Activated CD4-positive, alpha-beta T cell treated with anti-CD3 and anti-CD28 coated beads, Interleukin-2, Interleukin-4, amounts not matched to agents 100 ng/mL and 50 ng/mL, durations not matched to agents 16 hours and 8 hours (primary cell): ENCODE results near the gene IQSEC1.

Experiments used
- DNase-seq: peaks from one replicate; pipeline ENCODE4 v3.0.0-alpha.2; 2020; ENCODE audit warnings: low spot score

IQSEC1 gene

DNA sequence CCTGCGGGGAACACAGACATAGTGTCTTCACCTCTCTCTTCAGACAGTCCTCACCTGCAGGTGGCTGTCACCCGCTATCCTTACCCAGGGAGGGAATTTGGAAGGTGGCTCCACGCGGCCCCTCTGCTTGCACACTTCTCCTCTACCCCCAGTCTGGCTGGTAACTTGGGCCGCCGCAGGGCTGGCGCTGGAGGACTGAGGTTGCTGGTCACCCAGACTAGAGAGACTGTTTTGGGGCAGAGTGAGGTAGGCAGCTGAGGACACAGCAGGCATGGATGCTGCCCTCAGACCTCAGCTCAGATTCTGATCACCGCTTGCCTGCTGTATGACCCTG is 12.6 kb upstream of the IQSEC1 start:
- DNase-seq = no peak

- no peak for DNase-seq
These were observed 12.0 kb upstream of the IQSEC1 start for GRCh38 chr3:13085081-13085845.

- DNase-seq = no peak
These were observed 10.7 kb upstream of the IQSEC1 start for GRCh38 chr3:13083898-13084297.

- DNase-seq = no peak
These were observed 10.0 kb upstream of the IQSEC1 start for GRCh38 chr3:13083254-13083653.

DNA sequence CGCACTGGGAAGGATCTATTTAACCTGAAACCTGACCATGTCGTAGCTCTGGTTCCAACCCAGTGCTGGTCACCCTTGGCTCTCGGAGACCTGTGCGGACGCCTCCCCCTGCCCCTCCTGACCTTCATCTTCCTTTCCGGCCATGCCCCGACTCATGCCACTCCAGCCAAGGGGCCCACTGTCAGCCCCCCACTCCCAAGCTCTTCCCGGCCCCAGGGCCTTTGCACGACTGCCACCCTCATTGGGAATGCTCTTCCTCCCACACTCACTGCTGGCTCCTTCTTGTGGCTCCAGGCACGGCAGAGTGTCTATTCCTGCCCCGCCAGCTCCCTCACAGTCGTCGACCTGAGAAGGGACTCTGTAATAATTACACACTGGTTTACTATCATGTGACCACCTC is 9.4 kb upstream of the IQSEC1 start:
- no peak for DNase-seq

DNA sequence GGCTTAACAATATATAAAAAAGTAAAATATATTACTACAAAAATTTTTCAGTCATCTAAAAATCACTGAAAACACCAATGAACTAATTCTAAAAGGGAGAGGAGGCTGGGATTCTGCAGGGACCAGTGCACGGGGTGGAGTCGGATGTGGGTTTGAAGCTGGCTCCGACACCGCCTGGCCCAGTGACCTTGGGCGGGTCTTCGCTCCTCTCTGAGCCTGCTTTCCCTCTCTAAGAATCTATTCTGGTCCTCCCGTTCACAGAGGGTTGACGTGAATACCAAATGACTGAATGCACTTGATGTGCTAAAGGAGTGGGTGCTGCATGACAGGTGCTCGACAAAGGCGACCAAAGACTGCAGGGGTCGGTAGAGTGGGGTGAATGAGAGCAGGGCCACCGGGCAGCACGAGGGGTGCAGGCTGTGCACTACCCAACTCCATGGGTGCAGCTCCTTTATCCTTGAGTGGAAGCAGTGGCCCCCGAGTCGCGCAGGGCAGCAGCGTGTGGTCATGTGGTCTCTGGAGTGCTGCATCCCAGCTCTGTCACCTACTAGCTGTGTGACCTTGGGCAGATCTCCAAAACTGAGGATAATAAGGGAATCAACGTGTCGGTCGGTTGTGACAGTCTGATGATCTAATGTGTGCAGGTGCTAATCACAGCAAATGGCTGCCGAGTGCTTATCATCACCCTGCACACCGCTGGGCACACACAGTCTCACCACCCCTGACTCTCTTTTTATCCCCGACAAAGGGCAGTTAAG is 8.6 kb upstream of the IQSEC1 start:
- DNase-seq = no peak

GRCh38 chr3:13080591-13080990 is 7.4 kb upstream of the IQSEC1 start:
- no peak for DNase-seq

DNA sequence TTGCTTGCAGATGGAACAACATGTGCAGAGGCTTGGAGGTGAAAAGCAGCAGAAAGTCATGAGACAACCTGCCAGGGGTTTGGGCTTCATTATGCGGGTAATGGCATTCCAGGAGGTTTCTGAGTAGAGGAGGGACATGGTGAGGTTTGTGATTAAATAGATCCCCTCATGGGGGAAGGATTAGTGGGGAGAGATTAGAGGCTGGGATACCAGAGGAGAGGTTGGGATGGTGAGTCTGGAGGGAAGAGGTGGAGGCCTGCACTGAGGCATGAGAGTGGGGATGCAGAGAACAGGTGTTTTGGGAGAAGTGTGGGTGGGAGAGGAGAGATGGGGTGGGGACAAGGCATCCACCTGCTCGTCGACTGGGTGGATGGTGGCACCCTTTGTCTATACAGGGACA is 6.8 kb upstream of the IQSEC1 start:
- no peak for DNase-seq

DNA sequence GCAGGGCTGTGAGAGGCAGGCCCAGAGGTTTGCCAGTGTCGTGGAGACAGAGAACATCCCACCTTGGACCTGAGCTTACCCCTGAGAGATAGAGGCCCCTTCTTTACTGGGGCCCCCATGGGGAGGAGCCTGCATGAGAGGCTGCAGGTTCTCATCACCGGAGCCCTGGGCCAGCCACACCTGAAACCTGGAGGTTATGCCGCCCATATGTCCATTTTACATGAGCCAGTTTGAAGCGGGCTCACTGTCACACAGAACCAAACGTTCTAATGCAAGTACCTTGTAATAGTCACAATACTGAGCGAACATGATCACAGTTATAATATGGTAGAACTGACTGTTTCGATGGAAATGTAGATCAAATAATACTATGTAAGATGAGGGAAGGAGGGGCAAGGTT is 6.3 kb upstream of the IQSEC1 start:
- no peak for DNase-seq

DNA sequence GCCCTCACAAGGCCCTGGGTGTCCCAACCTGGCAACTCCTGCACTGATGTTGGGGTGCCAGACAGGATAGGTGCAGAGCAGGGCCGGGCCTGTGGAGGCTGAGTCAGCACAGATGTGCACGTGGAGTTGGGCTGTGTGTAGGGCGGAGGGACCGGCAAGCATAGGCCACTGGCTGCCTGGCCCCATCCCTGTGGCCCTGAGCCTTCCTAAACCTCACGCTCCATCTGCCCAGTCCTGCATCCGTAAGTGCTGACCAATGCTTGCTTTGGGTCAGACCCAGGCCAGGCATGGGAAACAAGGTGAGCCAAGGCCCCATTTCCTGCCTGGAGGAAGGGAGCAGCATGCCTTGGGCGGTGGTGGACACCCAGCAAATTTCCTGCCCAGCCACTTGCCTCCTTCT is 5.8 kb upstream of the IQSEC1 start:
- DNase-seq = no peak

- DNase-seq = no peak
These were observed 5.1 kb upstream of the IQSEC1 start for GRCh38 chr3:13078163-13078905.

DNA sequence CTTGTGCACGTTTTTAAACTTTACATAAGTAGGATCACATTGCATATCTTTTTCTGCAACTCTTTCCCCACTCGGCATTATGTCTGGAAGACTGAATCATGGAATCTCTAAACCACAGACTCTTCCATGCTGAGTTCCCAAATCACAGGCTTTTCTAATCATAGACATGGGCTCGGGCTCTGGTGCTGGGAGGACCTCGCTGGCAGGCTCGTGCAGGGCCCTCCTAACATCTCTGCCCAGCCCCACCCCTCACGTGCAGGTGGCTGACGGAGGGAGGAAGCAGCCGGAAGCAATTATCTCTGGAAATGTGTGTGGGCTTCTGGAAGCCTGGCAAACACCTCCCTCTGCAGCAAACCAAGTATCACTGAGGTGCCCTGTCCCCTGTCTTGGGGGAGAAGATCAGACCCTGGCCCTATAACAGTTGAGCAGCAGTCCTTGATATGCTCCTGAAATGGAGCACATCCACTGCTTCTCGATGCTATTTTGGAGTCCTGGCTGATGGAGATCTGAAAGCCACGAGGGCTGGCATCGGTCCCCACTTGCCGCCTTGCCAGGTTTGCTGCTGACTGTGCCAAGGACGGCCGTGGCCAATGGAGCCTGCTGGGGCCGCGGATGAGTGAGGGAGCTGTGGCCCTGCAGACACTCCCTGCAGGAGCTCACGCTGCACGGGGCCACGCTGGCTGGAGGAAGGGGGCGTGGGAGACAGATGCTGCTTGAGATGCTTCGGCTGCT is 4.4 kb upstream of the IQSEC1 start:
- DNase-seq = no peak

DNA sequence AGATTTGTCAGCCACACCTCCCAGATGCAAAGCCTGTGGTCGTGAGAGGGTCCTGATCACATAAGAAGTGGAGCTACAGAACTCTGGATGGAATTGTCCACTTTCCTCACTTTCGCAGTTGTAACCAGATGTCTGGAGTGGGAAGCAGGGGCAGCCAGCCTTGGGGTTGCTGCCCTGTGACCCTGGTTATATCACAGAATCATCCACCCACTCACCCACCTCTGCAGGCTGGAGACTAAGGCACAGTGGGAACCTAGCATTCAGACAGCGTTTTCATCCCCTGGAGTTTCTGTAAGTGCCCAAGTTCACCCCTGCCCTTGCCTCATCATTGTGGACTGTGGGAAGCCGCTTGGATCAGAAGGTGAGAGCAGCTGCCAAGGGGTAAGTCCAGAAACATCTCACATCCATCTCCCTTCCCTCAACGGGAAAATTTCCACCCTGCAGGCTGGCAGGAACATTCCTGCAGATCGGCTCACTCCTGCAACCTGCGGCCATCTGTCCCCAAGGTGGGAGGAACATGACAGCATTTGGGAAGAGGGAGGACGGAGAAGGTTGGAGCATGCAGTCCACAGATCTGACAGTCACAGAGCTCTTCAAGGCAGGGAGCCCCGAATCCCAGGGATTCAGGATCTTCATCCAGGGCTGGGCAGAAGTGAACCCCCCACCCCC is 2.9 kb upstream of the IQSEC1 start:
- no peak for DNase-seq

DNA sequence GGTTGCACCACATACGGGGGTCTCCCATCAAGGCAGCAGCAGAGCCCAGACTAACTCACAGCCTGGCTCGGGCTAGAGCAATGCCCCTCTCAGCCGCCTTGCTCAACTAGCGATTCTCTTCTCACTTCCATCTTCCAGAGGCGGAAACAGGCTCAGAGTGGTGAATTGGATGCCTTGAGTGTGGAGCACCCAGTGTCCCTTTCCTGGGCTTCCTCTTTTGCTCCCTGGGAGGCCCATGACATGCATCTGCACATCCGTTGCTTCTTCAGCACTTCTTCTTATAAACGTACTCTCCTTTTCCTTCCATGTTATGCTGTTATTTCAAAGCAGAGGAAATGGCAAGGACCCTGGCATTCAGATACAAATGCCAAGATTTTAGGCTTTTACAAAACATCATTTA is 2.1 kb upstream of the IQSEC1 start:
- DNase-seq = no peak

DNA sequence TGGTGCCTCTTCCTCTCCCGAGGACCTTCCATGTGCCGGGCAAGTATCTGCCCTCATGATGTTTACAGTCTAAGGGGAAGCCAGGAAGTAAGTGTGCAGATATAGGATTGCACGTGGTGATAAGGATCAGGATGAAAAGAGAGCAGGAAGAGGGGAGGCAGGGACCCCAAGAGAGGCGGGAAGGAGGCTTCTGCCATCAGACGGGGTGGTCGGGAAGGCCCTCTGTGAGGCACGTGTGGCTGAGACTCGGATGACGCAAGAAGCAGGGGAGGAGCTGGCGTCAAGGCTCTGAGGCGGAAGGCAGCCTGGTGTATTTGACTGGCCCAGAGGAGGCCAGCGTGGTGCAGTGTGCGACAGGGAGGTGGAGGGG is 762 bp upstream of the IQSEC1 start:
- no peak for DNase-seq

- DNase-seq = no peak
These were observed 466 bp downstream of the IQSEC1 start for GRCh38 chr3:13072600-13073325.

- DNase-seq = no peak
These were observed 1.0 kb downstream of the IQSEC1 start for GRCh38 chr3:13072239-13072599.

GRCh38 chr3:13071695-13072094 is 1.5 kb downstream of the IQSEC1 start:
- no peak for DNase-seq

DNA sequence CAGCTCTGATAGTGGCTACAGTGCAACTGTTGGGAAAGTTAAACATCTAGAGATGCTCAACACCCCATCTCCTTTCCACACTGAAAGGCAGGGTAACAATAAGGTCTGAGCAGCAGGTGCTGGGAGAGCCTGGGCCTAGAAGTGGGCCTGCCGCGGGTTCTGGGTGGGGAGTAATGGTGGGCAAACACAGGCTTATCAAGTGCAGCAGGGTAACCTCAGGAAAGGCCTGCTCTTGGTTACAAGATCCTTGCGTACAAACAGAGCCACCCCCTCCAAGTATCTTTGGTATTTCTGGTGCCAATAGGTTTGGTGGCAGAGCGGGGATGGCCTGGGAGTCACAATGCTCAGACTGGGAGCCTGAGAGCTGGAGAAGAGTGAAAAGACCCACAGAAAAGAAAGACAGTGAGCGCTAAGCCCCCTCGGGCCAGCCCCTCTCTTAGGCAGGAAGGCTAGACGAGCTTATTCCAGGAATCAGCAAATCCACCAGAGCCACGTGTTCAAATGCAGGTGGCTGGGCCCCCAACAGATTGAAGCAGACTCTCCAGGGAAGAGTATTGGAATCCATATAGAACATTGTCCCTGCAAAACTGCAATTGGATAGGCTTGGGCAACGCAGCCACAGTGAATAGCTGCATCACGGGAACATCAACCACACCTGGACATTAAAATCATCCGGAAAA is 2.7 kb downstream of the IQSEC1 start:
- no peak for DNase-seq

- DNase-seq = peak; percentile 72
These were observed 3.7 kb downstream of the IQSEC1 start for GRCh38 chr3:13069495-13069894.
